NCI-H446 treated with DMSO at 0.1 percent for 48 hours (cell line): Measurements from ENCODE around the gene OR8K3.

Source experiments
- DNase-seq: peaks from one replicate; lab custom pipeline; 2025; lab: John Stamatoyannopoulos, UW

The OR8K3 gene

GRCh38 chr11:56314844-56315243 lies at the start of gene OR8K3:
Gene OR8K3, plus strand, starts transcription at chr11:56315144. Its CDS starts 3,163 bp downstream, at chr11:56318307.
- DNase-seq: no peak

GRCh38 chr11:56271092-56271491 lies 43.9 kb upstream of the OR8K3 start:
- DNase-seq: no peak

GRCh38 chr11:56273854-56274253 lies 41.1 kb upstream of the OR8K3 start, which contains the start of gene OR5T1:
Gene OR5T1, plus strand, starts transcription at chr11:56274154. Its CDS starts 1,485 bp downstream, at chr11:56275639.
- no peak for DNase-seq

GRCh38 chr11:56292154-56292553 lies 22.8 kb upstream of the OR8K3 start, which contains the start of gene OR8H1:
Gene OR8H1, minus strand, starts transcription at chr11:56292254. Its CDS starts 1,192 bp downstream, at chr11:56291062.
- no peak for DNase-seq

- no peak for DNase-seq
These were observed 18.0 kb upstream of the OR8K3 start for GRCh38 chr11:56296898-56297297.

- no peak for DNase-seq
These were observed 7.1 kb upstream of the OR8K3 start for GRCh38 chr11:56307836-56308235.

GRCh38 chr11:56331861-56332491 lies 17.0 kb downstream of the OR8K3 start:
- no peak for DNase-seq

- DNase-seq: no peak
These were observed 18.2 kb downstream of the OR8K3 start for GRCh38 chr11:56333156-56333555.

GRCh38 chr11:56340289-56340688 lies 25.3 kb downstream of the OR8K3 start:
- DNase-seq: no peak

GRCh38 chr11:56345739-56346138 lies 30.8 kb downstream of the OR8K3 start, which contains the start of gene OR8K1:
Gene OR8K1, plus strand, starts transcription at chr11:56346039. Its CDS starts 0 bp downstream, at chr11:56346039.
- no peak for DNase-seq

GRCh38 chr11:56353991-56354390 lies 39.0 kb downstream of the OR8K3 start, which contains the start of gene OR8J1:
Gene OR8J1, plus strand, starts transcription at chr11:56354291. Its CDS starts 5,956 bp downstream, at chr11:56360247.
- DNase-seq: no peak
